H1 (cell line): ENCODE results near the gene POLA1. TPM values are rescaled to one million over a fixed set of nuclear protein-coding genes. Genes with fewer than 3 reads are reported as not detected.
A peak's percentile ranks its signal among the peaks of the same experiment; 100 is the strongest.

Experiments used
- CTCF ChIA-PET: fragments of 300-600 bp; sonication (Branson Sonifier 250); formaldehyde crosslinking; loops from one replicate; lab custom pipeline; 2021; ENCODE audit not compliant: partially characterized antibody; lab: Charles Lee
- POLR2A ChIA-PET: fragments of 300-600 bp; sonication (Branson Sonifier 250); formaldehyde crosslinking; loops from one replicate; lab custom pipeline; 2021; ENCODE audit warnings: inconsistent platforms; ENCODE audit not compliant: partially characterized antibody; lab: Charles Lee
- DNase-seq, 2 experiments: peaks; one replicate each; pipeline versions ENCODE4 v3.0.0 to v3.0.0-alpha.2; 2010 to 2022; ENCODE audit warnings: low spot score in 2 of 2, low read depth in 1 of 2, mixed read lengths in 1 of 2
- FAIRE-seq: peaks from 2 replicates; lab custom pipeline; 2011; peaks lifted over from hg19 to GRCh38; lab: Jason Lieb, UNC
- H2AFZ ChIP-seq: 2 replicates; pipeline ENCODE4 v1.8.1; 2012; ENCODE audit warnings: low read length, inconsistent platforms
- H2AK5ac ChIP-seq: 2 replicates; pipeline ENCODE4 v1.6.1; 2013; ENCODE audit warnings: low read depth, low read length
- H2BK120ac ChIP-seq: replicated peaks from 2 replicates; pipeline ENCODE3; 2013; ENCODE audit warnings: low read depth, low read length, inconsistent platforms
- H2BK12ac ChIP-seq: 2 replicates; pipeline ENCODE4 v1.6.1; 2013; ENCODE audit warnings: low read depth, low read length
- H2BK15ac ChIP-seq: 2 replicates; pipeline ENCODE4 v1.6.1; 2013; ENCODE audit warnings: low read length
- H2BK20ac ChIP-seq: 2 replicates; pipeline ENCODE4 v1.6.1; 2013; ENCODE audit warnings: low read length
- H2BK5ac ChIP-seq: 2 replicates; pipeline ENCODE4 v1.6.1; 2013; ENCODE audit warnings: low read depth, low read length
- H3K14ac ChIP-seq: 2 replicates; pipeline ENCODE4 v1.6.1; 2013; ENCODE audit warnings: inconsistent platforms; ENCODE audit not compliant: insufficient read length
- H3K18ac ChIP-seq: 2 replicates; pipeline ENCODE4 v1.6.1; 2013; ENCODE audit warnings: low read length; ENCODE audit errors: extremely low read depth
- H3K23ac ChIP-seq: 2 replicates; pipeline ENCODE4 v1.6.1; 2013; ENCODE audit warnings: inconsistent platforms; ENCODE audit not compliant: insufficient read length
- H3K23me2 ChIP-seq: 2 replicates; pipeline ENCODE4 v1.6.1; 2013; ENCODE audit warnings: low read depth, low read length
- H3K27ac ChIP-seq: 2 replicates; pipeline ENCODE4 v1.6.1; 2011; ENCODE audit warnings: low read depth, low read length, inconsistent platforms
- H3K27me3 ChIP-seq, 4 experiments: replicated peaks in 1 of 4; 1 replicate in 1 of 4; 2 replicates in 3 of 4; pipeline versions ENCODE4 v1.6.1 to v1.8.1; 2011 to 2013; ENCODE audit warnings: low read length in 3 of 4, mild to moderate bottlenecking in 3 of 4, inconsistent platforms in 2 of 4, mixed read lengths in 2 of 4, moderate library complexity in 1 of 4; ENCODE audit not compliant: control insufficient read depth in 3 of 4, insufficient read depth in 3 of 4; ENCODE audit errors: extremely low read depth in 1 of 4
- H3K36me3 ChIP-seq, 4 experiments: 2 replicates each; pipeline versions ENCODE4 v1.6.1 to v1.8.1; 2011 to 2013; ENCODE audit warnings: mild to moderate bottlenecking in 4 of 4, low read length in 3 of 4, moderate library complexity in 2 of 4, control low read depth in 1 of 4, inconsistent platforms in 1 of 4; ENCODE audit not compliant: insufficient read depth in 4 of 4, control insufficient read depth in 2 of 4
- H3K4ac ChIP-seq: replicated peaks from 2 replicates; pipeline ENCODE3; 2013; ENCODE audit warnings: low read length, low read depth, mixed read lengths, inconsistent platforms; ENCODE audit not compliant: insufficient read length
- H3K4me1 ChIP-seq, 4 experiments: replicated peaks in 1 of 4; 1 replicate in 1 of 4; 2 replicates in 3 of 4; pipeline versions ENCODE4 v1.6.1 to v1.8.1; 2011 to 2013; ENCODE audit warnings: low read length in 3 of 4, inconsistent platforms in 2 of 4, mixed read lengths in 1 of 4; ENCODE audit not compliant: insufficient read depth in 4 of 4, control insufficient read depth in 3 of 4
- H3K4me2 ChIP-seq, 2 experiments: 2 replicates each; pipeline versions ENCODE4 v1.6.1 to v1.8.1; 2011 to 2013; ENCODE audit warnings: low read depth in 2 of 2, low read length in 2 of 2, control low read depth in 1 of 2, inconsistent platforms in 1 of 2, mild to moderate bottlenecking in 1 of 2; ENCODE audit not compliant: insufficient read depth in 1 of 2
- H3K4me3 ChIP-seq, 4 experiments: fragments of 200-600, 300-600 bp in 1 of 4; sonication (generic), shearing (Covaris generic), sonication (Bioruptor Twin) in 1 of 4; 2 replicates each; pipeline versions ENCODE4 v1.5.1 to v1.8.1; 2011 to 2016; ENCODE audit warnings: low read length in 4 of 4, low read depth in 3 of 4, control low read depth in 2 of 4, inconsistent platforms in 2 of 4, mild to moderate bottlenecking in 2 of 4, mixed read lengths in 1 of 4, moderate library complexity in 1 of 4; ENCODE audit not compliant: insufficient read depth in 2 of 4; ENCODE audit errors: extremely low read depth in 1 of 4
- H3K56ac ChIP-seq: replicated peaks from 2 replicates; pipeline ENCODE3; 2013; ENCODE audit warnings: low read depth, mild to moderate bottlenecking, mixed read lengths, low read length, inconsistent platforms; ENCODE audit not compliant: insufficient read length
- H3K79me1 ChIP-seq: 2 replicates; pipeline ENCODE4 v1.6.1; 2013; ENCODE audit warnings: low read depth, low read length, control low read depth
- H3K79me2 ChIP-seq, 2 experiments: 2 replicates each; pipeline versions ENCODE4 v1.6.1 to v1.8.1; 2012 to 2013; ENCODE audit warnings: low read length in 2 of 2, mild to moderate bottlenecking in 2 of 2, inconsistent platforms in 1 of 2; ENCODE audit not compliant: insufficient read depth in 2 of 2, control insufficient read depth in 1 of 2
- H3K9ac ChIP-seq, 4 experiments: replicated peaks in 1 of 4; 1 replicate in 1 of 4; 2 replicates in 3 of 4; pipeline versions ENCODE4 v1.6.1 to v1.8.1; 2011 to 2013; ENCODE audit warnings: low read depth in 3 of 4, low read length in 3 of 4, control low read depth in 2 of 4, mild to moderate bottlenecking in 2 of 4, moderate library complexity in 2 of 4, inconsistent platforms in 1 of 4; ENCODE audit errors: extremely low read depth in 1 of 4
- H3K9me3 ChIP-seq, 2 experiments: 2 replicates each; pipeline versions ENCODE4 v1.6.1 to v1.8.1; 2012 to 2013; ENCODE audit warnings: mild to moderate bottlenecking in 2 of 2, moderate library complexity in 2 of 2, control low read depth in 1 of 2, inconsistent platforms in 1 of 2, low read depth in 1 of 2, low read length in 1 of 2, mixed read lengths in 1 of 2; ENCODE audit not compliant: insufficient read depth in 2 of 2
- H4K20me1 ChIP-seq, 2 experiments: replicated peaks in 1 of 2; 2 replicates each; pipeline versions ENCODE3 to v1.8.1; 2011 to 2013; ENCODE audit warnings: inconsistent platforms in 2 of 2, low read length in 2 of 2, mild to moderate bottlenecking in 1 of 2; ENCODE audit not compliant: insufficient read depth in 2 of 2, control insufficient read depth in 1 of 2
- H4K5ac ChIP-seq: 2 replicates; pipeline ENCODE4 v1.6.1; 2013; ENCODE audit warnings: low read length, low read depth, mixed read lengths, inconsistent platforms; ENCODE audit not compliant: insufficient read length
- H4K8ac ChIP-seq: 2 replicates; pipeline ENCODE4 v1.8.0; 2013; ENCODE audit warnings: mild to moderate bottlenecking, moderate library complexity, low read length, inconsistent platforms; ENCODE audit not compliant: insufficient read depth; ENCODE audit errors: extremely low read depth
- H4K91ac ChIP-seq: replicated peaks from 2 replicates; pipeline ENCODE3; 2013; ENCODE audit warnings: low read length, mixed read lengths, inconsistent platforms; ENCODE audit not compliant: insufficient read length
- CHD1 ChIP-seq: IDR thresholded peaks from 2 replicates; pipeline ENCODE4 v1.6.1; 2012; ENCODE audit warnings: low read depth, low read length, improper control_type of control experiment
- EZH2 ChIP-seq: fragments of 200-600 bp; sonication (generic); IDR thresholded peaks from 2 replicates; pipeline ENCODE4 v1.7.1; 2012; ENCODE audit warnings: low read depth, mild to moderate bottlenecking, moderate library complexity, low read length, inconsistent platforms; ENCODE audit not compliant: severe bottlenecking
- JUND ChIP-seq: IDR thresholded peaks from 2 replicates; pipeline ENCODE4 v1.6.1; 2011; ENCODE audit warnings: mild to moderate bottlenecking, improper control_type of control experiment, low read length
- KDM4A ChIP-seq: IDR thresholded peaks from one replicate; pipeline ENCODE4 v1.7.1; 2012; ENCODE audit warnings: low read depth, mild to moderate bottlenecking, moderate library complexity, low read length, inconsistent platforms; ENCODE audit not compliant: severe bottlenecking
- RAD21 ChIP-seq, 2 experiments: IDR thresholded peaks in 1 of 2; conservative IDR thresholded peaks in 1 of 2; 2 replicates each; pipeline ENCODE4 v1.6.1; 2011; ENCODE audit warnings: low read depth in 2 of 2, low read length in 2 of 2, improper control_type of control experiment in 1 of 2, inconsistent platforms in 1 of 2, mild to moderate bottlenecking in 1 of 2, moderate library complexity in 1 of 2
- RBBP5 ChIP-seq: IDR thresholded peaks from 2 replicates; pipeline ENCODE4 v1.7.1; 2012; ENCODE audit warnings: low read depth, mild to moderate bottlenecking, inconsistent platforms, low read length, moderate library complexity, borderline replicate concordance
- SP2 ChIP-seq: IDR thresholded peaks from 2 replicates; pipeline ENCODE4 v1.6.1; 2012; ENCODE audit warnings: mild to moderate bottlenecking, low read length, inconsistent platforms
- WGBS, 2 experiments: shearing (Covaris generic) in 1 of 2; methylation state at CpG; one replicate each; pipeline versions ENCODE4 v1.1.6 to v1.1.7; 2013 to 2015; ENCODE audit warnings: low lambda C conversion rate in 2 of 2, mixed read lengths in 2 of 2, inconsistent platforms in 1 of 2, low coverage in 1 of 2, missing lambda C conversion rate in 1 of 2; ENCODE audit not compliant: insufficient replicate concordance in 2 of 2, insufficient coverage in 1 of 2, insufficient read length in 1 of 2; ENCODE audit errors: extremely low coverage in 1 of 2, missing lambda C conversion rate in 1 of 2; 5-methylcytosine and 5-hydroxymethylcytosine counted together
- polyA plus RNA-seq, 7 experiments: library from polyadenylated mRNA; depleted of rRNA in 3 of 7; stranded (reverse) in 5 of 7; unstranded in 2 of 7; fragments of >200 nt in 5 of 7; fragments of 200-250 nt in 2 of 7; gene quantifications; 1 replicate in 5 of 7; 2 replicates in 1 of 7; 4 replicates in 1 of 7; pipeline versions ENCODE4 v1.2.1 to v1.2.3, GENCODE V29; 2011 to 2013; ENCODE audit warnings: missing spikeins in 2 of 7, mixed read lengths in 2 of 7
- total RNA-seq: library from RNA; stranded (reverse); fragmentation: NEBNext Ultra II Directional; extraction: Animal tissue kit (Norgen Biotek cat#: 25700); gene quantifications from 2 replicates; pipeline ENCODE4 v1.2.1, GENCODE V29; 2021
- TF ChIP-seq, protein P1 (sequence below), 3 experiments: IDR thresholded peaks; 1 replicate in 2 of 3; 2 replicates in 1 of 3; pipeline versions ENCODE4 v1.5.1 to v1.6.1; 2011; ENCODE audit warnings: low read length in 3 of 3, mild to moderate bottlenecking in 3 of 3, inconsistent platforms in 2 of 3, low read depth in 1 of 3, moderate library complexity in 1 of 3; ENCODE audit not compliant: insufficient read depth in 1 of 3; ENCODE audit errors: control extremely low read depth in 1 of 3

POLA1 gene
- total and polyA plus RNA-seq, 2 of the 8 experiments (the other 6 are each of a cell fraction or from before 2014, with no cell fraction given) = 5.6 to 34.9 TPM

DNA sequence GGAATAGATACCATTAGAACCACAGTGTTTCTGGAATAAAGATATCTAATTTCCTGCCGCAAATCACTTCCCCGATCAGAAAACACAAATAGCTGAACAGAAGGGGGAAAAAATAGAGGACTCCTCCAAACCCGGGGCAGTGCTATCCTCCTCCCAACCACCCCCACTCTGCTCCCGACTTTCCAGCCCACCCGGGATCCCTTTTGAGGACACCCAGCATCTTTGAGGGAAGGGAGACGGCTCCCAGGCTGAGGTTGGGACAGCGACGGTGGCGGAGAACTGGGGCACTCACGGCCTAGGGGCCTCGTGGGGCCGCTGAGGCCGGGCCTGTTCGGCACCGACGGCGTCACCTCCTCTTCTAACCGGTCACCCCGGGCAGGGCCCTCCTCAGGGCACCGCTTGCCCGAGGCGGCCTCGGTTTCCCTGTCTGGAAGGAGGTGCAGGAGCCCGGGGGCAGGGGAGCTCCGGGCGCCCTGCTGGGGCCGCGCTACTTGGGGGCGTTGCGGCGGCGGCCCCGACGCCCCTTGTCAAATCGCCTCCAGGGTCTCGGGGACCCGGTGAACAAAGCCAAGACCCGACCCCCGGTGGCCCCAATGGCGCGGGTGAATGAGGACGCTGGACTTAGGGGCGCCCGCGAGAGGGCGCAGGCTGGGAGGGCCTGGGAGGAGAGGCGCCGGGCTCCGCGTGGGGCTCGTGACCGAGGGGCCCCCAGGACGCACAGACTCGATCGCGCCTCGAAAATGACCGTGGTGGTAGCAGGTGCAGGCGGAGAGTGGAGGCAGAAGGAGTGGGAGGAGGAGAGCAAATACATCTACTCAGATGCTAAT is 329.0 kb downstream of the POLA1 start:
- H4K8ac ChIP-seq = no peak overlapping the region
- H4K5ac ChIP-seq = no peak overlapping the region
- POLR2A ChIA-PET = no interaction called here
- H2BK20ac ChIP-seq = no peak overlapping the region
- peak in 1 of 2 experiments; percentile 52 for DNase-seq
- peaks cover 32 to 58% (median 50%) of the 10 kb centered on the region in 4 experiments for H3K27me3 ChIP-seq
- no peak overlapping the region for H3K56ac ChIP-seq
- no peaks in the 10 kb centered on the region for H4K20me1 ChIP-seq
- no peak for FAIRE-seq
- peaks cover 0 to 9% (median 4%) of the 10 kb centered on the region in 4 experiments; a peak in 6 of 7 replicates for H3K4me1 ChIP-seq
- no peak overlapping the region for H3K18ac ChIP-seq
- peak overlapping the region in 3 of 4 experiments; percentile 23 to 54 (median 24); a peak in 5 of 8 replicates for H3K4me3 ChIP-seq
- no peak overlapping the region for H3K4ac ChIP-seq
- no peak overlapping the region for H3K9ac ChIP-seq
- H3K36me3 ChIP-seq = no peaks in the 10 kb centered on the region; a peak in 1 of 8 replicates
- H2BK12ac ChIP-seq = no peak overlapping the region
- peak overlapping the region; percentile 66 to 90 for H3K4me2 ChIP-seq
- H3K23ac ChIP-seq = no peak overlapping the region
- no peaks in the 10 kb centered on the region for H3K79me1 ChIP-seq
- no peak overlapping the region for H2BK15ac ChIP-seq
- H4K91ac ChIP-seq = no peak overlapping the region
- H2AK5ac ChIP-seq = no peak overlapping the region
- no peaks in the 10 kb centered on the region for H3K79me2 ChIP-seq
- H2AFZ ChIP-seq = no peak overlapping the region
- H3K14ac ChIP-seq = no peak overlapping the region
- peaks cover 7% of the 10 kb centered on the region; the same call in 1 of the 2 replicates for H3K23me2 ChIP-seq
- H2BK5ac ChIP-seq = no peak overlapping the region
- H3K9me3 ChIP-seq = no peaks in the 10 kb centered on the region
- H3K27ac ChIP-seq = no peak overlapping the region
- CTCF ChIA-PET = interaction anchor here (0.6 to 4.6 kb wide), 8 partner anchors 11 to 269 kb away, joined by 3 to 23 read pairs (median 4); no protein-coding TSS in a partner anchor
- H2BK120ac ChIP-seq = no peak overlapping the region
- 3% methylated on average over 26 of the region's 59 CpGs; no CpG with 5 or more reads in 1 of the 2 experiments for WGBS, 2 experiments
- TF ChIP-seq RBBP5 = no peak
- peak; percentile 79 for TF ChIP-seq EZH2
- TF ChIP-seq JUND = no peak
- peak; percentile 28 for TF ChIP-seq KDM4A
- TF ChIP-seq SP2 = no peak
- TF ChIP-seq, protein P1, sequence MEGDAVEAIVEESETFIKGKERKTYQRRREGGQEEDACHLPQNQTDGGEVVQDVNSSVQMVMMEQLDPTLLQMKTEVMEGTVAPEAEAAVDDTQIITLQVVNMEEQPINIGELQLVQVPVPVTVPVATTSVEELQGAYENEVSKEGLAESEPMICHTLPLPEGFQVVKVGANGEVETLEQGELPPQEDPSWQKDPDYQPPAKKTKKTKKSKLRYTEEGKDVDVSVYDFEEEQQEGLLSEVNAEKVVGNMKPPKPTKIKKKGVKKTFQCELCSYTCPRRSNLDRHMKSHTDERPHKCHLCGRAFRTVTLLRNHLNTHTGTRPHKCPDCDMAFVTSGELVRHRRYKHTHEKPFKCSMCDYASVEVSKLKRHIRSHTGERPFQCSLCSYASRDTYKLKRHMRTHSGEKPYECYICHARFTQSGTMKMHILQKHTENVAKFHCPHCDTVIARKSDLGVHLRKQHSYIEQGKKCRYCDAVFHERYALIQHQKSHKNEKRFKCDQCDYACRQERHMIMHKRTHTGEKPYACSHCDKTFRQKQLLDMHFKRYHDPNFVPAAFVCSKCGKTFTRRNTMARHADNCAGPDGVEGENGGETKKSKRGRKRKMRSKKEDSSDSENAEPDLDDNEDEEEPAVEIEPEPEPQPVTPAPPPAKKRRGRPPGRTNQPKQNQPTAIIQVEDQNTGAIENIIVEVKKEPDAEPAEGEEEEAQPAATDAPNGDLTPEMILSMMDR (IDR thresholded peaks at IDR 0.05; ENCODE audit: control extremely low read depth in 1 of 3, insufficient read depth in 1 of 3, low read depth in 1 of 3, low read length in 3 of 3) = peak in 2 of 3 experiments; percentile 20 to 39; a peak in 3 of 4 replicates
- TF ChIP-seq CHD1 = no peak
- TF ChIP-seq RAD21 (IDR thresholded peaks at IDR 0.05 in 1 of 2, conservative IDR thresholded peaks at IDR 0.05 in 1 of 2; ENCODE audit: low read depth in 2 of 2, low read length in 2 of 2) = peak in 1 of 2 experiments; percentile 26; a peak in 2 of 4 replicates
